ENCODE results near the gene GALR3. TPM values are rescaled to one million over a fixed set of nuclear protein-coding genes. Genes with fewer than 3 reads are reported as not detected.

GALR3 gene
- total and polyA plus RNA-seq, 2 of the 4 experiments (the other 2 are of a cell fraction): not detected

GRCh38 chr22:37830093-37830842 lies 7.1 kb downstream of the GALR3 start:
- Histone ChIP-seq H2BK20ac (ENCODE audit: low read depth, low read length) (no peak overlapping the region), H3K36me3 (ENCODE audit: control insufficient read depth, insufficient read depth, low read length) (peaks cover 37% of the 10 kb centered on the region), H2AK9ac (replicated peaks; ENCODE audit: low read depth, low read length, poor library complexity) (peak overlapping the region; percentile 23), H4K5ac (ENCODE audit: low read depth, low read length) (no peak overlapping the region), H3K79me1 (ENCODE audit: low read depth in 1 of 2, low read length in 2 of 2) (no peaks in the 10 kb centered on the region), H3K4me2 (ENCODE audit: low read depth, low read length) (no peak overlapping the region), H3K9ac (ENCODE audit: low read depth, low read length) (no peak overlapping the region), H4K8ac (ENCODE audit: low read depth in 2 of 2, low read length in 2 of 2) (no peak overlapping the region), H3K4me3 (ENCODE audit: insufficient read depth, low read depth, low read length) (no peak overlapping the region), H4K20me1 (ENCODE audit: insufficient read depth, low read length) (no peaks in the 10 kb centered on the region), H3K23ac (ENCODE audit: low read depth, low read length) (no peak overlapping the region), H3K27me3 (ENCODE audit: control insufficient read depth, insufficient read depth, low read length) (no peaks in the 10 kb centered on the region; the same call in 1 of the 2 replicates), H3K9me1 (ENCODE audit: insufficient read depth, low read length) (no peaks in the 10 kb centered on the region), H2BK15ac (ENCODE audit: low read depth, low read length) (no peak overlapping the region), H2BK5ac (ENCODE audit: low read depth, low read length, poor library complexity, severe bottlenecking) (no peak overlapping the region), H3K9me3 (ENCODE audit: control insufficient read depth, insufficient read depth, low read length) (no peaks in the 10 kb centered on the region), H2AFZ (replicated peaks; ENCODE audit: low read length, poor library complexity) (no peak overlapping the region), H3K4ac (ENCODE audit: low read depth, low read length) (no peak overlapping the region), H3K27ac (ENCODE audit: insufficient read depth, low read length) (no peak overlapping the region), H3K56ac (ENCODE audit: extremely low read depth, insufficient read depth, low read length) (no peak overlapping the region), H3K14ac (replicated peaks; ENCODE audit: low read depth, low read length) (no peak overlapping the region), H2AK5ac (ENCODE audit: low read depth, low read length) (no peak overlapping the region), H4K91ac (ENCODE audit: insufficient read depth, low read depth, low read length) (no peak overlapping the region), H2BK120ac (ENCODE audit: low read depth, low read length) (no peak overlapping the region), H3K4me1 (ENCODE audit: control insufficient read depth, insufficient read depth, low read length) (no peaks in the 10 kb centered on the region), H3K18ac (ENCODE audit: low read depth, low read length) (no peak overlapping the region)
- intact Hi-C loops (cut with micrococcal nuclease): no loop called here
- ATAC-seq (ENCODE audit: low read depth) (no peak), DNase-seq (no peak)
- CTCF ChIA-PET: no interaction called here
- BruUV-seq (replicated peaks): no TSS peak
- POLR2A ChIA-PET (ENCODE audit: unreplicated experiment): no interaction called here
- dilution Hi-C loops (cut with HindIII; ENCODE audit: low sequenced_read_pairs, unreplicated experiment): no loop called here
- in situ Hi-C loops (cut with MboI; ENCODE audit: low sequenced_read_pairs): no loop called here
- 89% methylated on average over 14 of the region's 14 CpGs; no CpG with 5 or more reads in 1 of the 2 experiments for WGBS, 2 experiments (ENCODE audit: extremely low coverage in 2 of 2, insufficient read length in 1 of 2)
- TF ChIP-seq RCOR1 (IDR thresholded peaks at IDR 0.05; ENCODE audit: insufficient replicate concordance, low read length) (no peak), NFE2L2 (IDR thresholded peaks at IDR 0.05; ENCODE audit: low read depth, low read length) (no peak), SMC3 (IDR thresholded peaks at IDR 0.05; ENCODE audit: low read depth, low read length) (no peak), FOS (IDR thresholded peaks at IDR 0.05; ENCODE audit: low read depth, low read length) (no peak), RAD21 (IDR thresholded peaks at IDR 0.05; ENCODE audit: low read length) (no peak), USF2 (IDR thresholded peaks at IDR 0.05; ENCODE audit: low read depth, low read length) (no peak), MAZ (IDR thresholded peaks at IDR 0.05; ENCODE audit: borderline replicate concordance, low read depth, low read length) (no peak), CHD1 (IDR thresholded peaks at IDR 0.05; ENCODE audit: low read depth, low read length) (no peak), RFX5 (IDR thresholded peaks at IDR 0.05; ENCODE audit: low read depth, low read length) (no peak), BHLHE40 (IDR thresholded peaks at IDR 0.05; ENCODE audit: low read depth, low read length) (no peak), CEBPB (IDR thresholded peaks at IDR 0.05; ENCODE audit: low read depth, low read length) (no peak)
- TF ChIP-seq, protein P1, sequence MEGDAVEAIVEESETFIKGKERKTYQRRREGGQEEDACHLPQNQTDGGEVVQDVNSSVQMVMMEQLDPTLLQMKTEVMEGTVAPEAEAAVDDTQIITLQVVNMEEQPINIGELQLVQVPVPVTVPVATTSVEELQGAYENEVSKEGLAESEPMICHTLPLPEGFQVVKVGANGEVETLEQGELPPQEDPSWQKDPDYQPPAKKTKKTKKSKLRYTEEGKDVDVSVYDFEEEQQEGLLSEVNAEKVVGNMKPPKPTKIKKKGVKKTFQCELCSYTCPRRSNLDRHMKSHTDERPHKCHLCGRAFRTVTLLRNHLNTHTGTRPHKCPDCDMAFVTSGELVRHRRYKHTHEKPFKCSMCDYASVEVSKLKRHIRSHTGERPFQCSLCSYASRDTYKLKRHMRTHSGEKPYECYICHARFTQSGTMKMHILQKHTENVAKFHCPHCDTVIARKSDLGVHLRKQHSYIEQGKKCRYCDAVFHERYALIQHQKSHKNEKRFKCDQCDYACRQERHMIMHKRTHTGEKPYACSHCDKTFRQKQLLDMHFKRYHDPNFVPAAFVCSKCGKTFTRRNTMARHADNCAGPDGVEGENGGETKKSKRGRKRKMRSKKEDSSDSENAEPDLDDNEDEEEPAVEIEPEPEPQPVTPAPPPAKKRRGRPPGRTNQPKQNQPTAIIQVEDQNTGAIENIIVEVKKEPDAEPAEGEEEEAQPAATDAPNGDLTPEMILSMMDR (conservative IDR thresholded peaks at IDR 0.05; ENCODE audit: low read depth, low read length): no peak
- TF ChIP-seq, protein P2, sequence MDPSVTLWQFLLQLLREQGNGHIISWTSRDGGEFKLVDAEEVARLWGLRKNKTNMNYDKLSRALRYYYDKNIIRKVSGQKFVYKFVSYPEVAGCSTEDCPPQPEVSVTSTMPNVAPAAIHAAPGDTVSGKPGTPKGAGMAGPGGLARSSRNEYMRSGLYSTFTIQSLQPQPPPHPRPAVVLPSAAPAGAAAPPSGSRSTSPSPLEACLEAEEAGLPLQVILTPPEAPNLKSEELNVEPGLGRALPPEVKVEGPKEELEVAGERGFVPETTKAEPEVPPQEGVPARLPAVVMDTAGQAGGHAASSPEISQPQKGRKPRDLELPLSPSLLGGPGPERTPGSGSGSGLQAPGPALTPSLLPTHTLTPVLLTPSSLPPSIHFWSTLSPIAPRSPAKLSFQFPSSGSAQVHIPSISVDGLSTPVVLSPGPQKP (IDR thresholded peaks at IDR 0.05; ENCODE audit: borderline replicate concordance, low read depth, low read length): no peak

Data from IMR-90 (cell line).